SKM-1 treated with dmso at 0.1 percent for 144 hours (cell line): Measurements from ENCODE around the gene HINT2.

Experiments
- DNase-seq: peaks from one replicate; lab custom pipeline; 2025; ENCODE audit not compliant: unreplicated experiment; lab: John Stamatoyannopoulos, UW

The HINT2 gene

GRCh38 chr9:35814841-35815543 lies at the start of gene HINT2:
Gene HINT2 (minus strand): TSS chr9:35815042. CDS start chr9:35814979, 63 bp downstream.
- peak; percentile 98 for DNase-seq

DNA sequence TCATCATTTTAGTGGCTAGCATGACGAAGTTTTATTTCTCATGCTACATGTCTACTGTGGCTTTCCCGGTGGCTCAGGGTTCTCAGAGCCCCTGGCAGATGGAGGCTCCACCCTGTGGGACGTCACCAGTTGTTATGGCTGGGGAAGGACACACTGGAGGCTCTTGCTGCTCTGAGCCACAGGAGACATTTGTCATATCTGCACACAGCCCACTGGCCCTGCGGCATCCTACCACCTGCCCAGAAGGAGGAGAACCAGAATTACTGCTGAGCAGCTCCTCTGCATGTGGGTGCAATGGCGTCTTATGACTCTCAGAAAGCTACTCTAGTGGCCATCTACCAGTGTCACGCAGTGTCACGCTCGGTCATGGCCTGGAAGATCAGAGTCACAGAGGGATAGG lies 48.7 kb upstream of the HINT2 start:
- no peak for DNase-seq

GRCh38 chr9:35862328-35862727 lies 47.5 kb upstream of the HINT2 start:
- no peak for DNase-seq

DNA sequence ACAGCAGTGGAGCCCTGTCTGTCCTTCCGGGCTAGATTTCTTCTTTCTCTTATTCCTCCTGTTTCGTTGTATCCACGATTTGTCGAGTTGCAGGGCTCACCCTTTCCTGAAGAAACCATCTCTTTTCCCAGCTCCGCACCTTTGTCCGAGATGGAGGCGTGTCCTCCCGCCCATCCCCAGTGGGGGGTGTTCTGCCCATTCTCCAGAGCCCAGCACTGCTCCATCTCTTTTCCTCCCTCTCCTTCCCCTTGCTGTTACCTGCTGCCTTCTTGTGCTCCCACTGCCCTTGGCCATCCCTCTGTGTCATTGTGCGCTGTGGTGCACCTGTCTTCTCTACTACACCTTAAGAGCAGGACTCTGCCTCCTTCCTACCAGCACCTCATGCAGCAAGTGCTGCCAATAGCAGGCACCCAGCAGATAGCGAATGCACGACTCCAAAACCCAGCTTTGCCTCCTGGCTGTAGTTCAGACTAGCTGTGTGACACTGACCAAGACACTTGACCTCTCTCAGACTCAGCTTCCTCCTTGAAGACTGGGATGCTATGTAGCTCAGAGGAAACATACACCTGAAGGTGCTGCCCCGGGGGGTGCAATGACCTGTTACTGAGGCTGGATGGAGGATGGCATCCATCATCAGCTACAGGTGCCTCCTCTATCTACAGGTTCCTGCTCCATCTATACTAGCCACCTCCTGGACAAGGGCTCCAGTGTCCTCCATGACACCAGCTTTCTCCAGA lies 46.5 kb upstream of the HINT2 start:
- no peak for DNase-seq

GRCh38 chr9:35859990-35860339 lies 45.1 kb upstream of the HINT2 start:
- DNase-seq = no peak

DNA sequence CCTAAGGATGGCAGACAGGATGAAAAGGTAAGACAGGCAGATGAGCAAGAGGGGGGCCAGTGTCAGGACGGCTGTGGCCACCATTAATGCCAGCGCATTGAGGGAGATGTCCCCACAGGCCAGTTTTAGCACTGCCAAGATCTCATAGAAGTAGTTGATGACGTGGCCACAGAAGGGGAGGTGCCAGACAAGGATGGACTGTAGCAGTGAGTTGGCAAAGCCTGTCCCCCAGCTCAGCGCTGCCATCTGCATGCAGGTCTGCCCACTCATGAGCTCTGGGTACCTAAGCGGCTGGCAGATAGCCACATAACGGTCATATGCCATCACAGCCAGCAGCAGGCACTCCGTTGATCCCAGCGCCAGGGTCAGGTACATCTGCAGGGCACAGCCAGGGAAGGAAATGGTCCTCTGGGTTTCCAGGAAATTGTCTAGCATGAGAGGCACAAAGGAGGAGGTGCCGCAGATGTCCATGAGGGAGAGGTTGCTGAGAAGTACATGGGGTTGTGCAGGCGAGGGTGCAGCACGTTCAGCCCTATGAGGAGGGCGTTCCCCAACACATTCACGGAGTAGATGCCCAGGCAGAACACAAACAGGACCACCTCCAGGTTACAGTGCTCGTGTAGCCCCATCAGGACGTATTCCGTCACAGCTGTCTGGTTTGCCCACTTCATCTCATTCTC lies 44.6 kb upstream of the HINT2 start:
- DNase-seq = no peak

- DNase-seq = no peak
These were observed 43.6 kb upstream of the HINT2 start for GRCh38 chr9:35858458-35858857.

DNA sequence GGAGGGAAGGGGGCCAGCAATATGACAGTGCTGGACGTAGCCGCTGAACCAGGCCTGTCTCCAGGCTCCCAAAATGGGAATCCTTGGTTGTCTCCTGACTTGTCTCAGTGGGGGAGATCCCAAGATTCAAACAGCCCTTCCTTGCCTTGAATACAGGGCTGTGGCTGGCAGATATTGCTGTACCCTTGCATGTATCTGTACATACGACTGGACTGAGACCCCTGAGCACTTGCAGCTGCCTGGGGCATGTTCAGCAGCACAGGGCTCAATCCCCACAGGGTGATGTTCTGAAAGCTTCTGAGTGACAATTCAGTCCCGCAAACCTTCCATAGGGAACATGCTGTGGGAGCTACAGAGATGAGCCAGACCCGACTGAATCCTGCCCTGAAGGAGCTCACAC lies 42.0 kb upstream of the HINT2 start:
- DNase-seq = no peak

DNA sequence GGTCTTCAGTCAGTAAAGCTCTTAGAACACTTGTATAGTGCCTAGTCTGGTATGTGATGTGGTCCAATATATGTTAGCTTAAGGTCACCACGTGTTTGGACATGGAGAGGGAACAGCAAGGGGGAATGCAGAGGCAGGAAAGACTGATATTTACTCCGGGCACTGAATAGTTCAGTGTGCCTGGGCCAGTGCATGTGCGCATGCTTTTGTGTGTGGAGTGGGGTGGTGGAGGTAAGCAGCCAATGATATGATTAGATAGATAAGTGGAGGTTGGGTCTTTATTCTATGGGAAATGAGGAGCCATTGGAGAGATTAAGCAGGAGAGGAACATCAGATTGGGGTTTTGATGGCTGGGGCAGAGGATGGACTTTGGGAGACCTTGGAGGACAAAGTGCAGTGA lies 41.4 kb upstream of the HINT2 start:
- no peak for DNase-seq

DNA sequence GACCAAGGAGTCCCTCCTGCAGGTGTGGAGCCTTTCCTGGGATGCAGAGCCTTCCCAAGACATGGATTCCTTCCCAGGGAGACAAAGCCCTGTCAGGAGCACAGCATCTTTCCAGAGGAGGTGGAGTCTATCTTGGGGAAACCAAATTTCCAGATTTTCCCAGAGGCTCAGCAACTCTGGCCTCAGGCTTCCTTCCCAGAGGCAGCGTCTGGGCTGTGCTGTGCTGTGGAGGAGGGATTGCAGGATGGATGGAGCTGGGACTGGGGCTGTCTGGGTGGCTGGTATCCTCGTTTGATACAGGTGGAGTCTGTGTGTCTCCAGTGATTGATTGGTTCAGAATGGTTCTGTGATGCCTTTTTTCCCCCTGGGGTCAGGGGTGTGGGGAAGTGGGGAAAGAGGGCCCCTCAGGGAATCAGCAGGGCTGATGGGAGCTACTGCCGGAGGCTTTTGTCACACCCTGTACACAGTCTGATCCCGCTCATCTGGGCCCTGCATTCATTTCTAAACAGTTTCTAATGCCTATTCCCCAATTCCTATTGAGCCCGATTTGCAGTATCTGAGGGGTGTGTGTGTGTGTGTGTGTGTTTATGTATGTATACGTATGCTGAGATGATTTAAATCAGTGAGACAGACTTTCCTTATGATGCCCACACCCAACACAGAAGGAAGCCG lies 39.4 kb upstream of the HINT2 start:
- DNase-seq = no peak

DNA sequence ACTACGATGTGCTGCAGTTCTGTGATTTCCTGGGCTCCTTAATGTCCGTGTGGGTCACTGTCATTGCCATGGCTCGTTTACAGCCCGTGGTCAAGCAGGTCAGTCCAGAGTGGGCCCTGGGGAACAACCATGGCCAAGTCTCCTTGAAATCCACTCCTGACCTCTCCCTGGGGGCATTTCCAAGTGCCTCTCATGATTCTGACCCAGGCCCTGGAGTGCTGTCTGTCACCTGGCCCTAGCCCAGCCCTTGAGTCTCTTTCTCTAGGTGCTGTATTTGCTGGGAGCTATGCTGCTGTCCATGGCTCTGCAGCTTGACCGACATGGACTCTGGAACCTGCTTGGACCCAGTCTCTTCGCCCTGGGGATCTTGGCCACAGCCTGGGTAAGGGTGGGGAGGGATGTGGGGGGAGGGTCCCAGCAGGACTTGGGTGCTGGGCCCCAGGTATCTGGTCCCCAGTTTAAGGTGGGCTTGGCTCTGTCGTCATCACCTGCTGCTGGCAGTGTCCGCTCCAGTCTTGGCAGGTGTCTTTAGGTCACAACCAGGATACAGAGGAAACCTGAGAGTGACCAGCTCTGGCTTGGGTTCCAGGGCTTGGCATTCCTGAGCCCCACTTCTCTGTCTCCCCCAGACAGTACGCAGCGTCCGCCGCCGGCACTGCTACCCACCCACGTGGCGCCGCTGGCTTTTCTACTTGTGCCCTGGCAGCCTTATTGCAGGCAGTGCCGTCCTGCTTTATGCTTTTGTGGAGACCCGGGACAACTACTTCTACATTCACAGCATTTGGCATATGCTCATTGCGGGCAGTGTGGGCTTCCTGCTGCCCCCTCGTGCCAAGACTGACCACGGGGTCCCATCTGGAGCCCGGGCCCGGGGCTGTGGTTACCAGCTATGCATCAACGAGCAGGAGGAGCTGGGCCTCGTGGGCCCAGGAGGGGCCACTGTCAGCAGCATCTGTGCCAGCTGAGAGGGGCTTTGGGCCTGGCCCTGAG lies 38.3 kb upstream of the HINT2 start:
- no peak for DNase-seq

DNA sequence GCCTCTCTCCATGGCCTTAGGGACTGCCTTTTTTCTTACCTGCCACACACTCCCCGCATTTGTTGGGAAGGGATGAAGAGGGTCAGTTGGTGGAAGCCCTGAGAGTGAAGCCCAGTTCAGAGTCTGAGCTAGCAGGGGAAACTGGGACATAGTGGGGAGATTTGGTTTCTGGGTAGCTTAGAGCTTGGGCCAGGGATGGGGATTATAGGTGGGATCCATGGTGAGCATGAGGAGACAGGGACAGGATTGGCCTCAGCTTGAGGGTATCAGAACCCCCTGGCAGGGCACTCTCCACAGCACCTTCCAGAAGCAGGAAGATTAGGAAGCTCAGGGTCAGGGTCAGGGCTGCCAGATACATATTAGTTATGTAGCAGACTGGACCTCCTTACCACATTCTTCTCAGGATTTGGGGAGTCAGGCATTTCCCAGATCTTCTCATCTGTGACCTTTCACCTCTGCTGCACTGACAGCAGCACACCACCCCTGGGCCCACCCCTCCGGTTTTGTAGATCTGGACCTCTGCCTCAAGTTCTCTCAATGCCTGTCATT lies 37.5 kb upstream of the HINT2 start:
- no peak for DNase-seq

- DNase-seq = no peak
These were observed 33.1 kb upstream of the HINT2 start for GRCh38 chr9:35847792-35848572.

- no peak for DNase-seq
These were observed 31.3 kb upstream of the HINT2 start for GRCh38 chr9:35845824-35846771.

GRCh38 chr9:35844628-35845270 lies 29.9 kb upstream of the HINT2 start:
- peak; percentile 96 for DNase-seq

- no peak for DNase-seq
These were observed 28.0 kb upstream of the HINT2 start for GRCh38 chr9:35842795-35843194.

DNA sequence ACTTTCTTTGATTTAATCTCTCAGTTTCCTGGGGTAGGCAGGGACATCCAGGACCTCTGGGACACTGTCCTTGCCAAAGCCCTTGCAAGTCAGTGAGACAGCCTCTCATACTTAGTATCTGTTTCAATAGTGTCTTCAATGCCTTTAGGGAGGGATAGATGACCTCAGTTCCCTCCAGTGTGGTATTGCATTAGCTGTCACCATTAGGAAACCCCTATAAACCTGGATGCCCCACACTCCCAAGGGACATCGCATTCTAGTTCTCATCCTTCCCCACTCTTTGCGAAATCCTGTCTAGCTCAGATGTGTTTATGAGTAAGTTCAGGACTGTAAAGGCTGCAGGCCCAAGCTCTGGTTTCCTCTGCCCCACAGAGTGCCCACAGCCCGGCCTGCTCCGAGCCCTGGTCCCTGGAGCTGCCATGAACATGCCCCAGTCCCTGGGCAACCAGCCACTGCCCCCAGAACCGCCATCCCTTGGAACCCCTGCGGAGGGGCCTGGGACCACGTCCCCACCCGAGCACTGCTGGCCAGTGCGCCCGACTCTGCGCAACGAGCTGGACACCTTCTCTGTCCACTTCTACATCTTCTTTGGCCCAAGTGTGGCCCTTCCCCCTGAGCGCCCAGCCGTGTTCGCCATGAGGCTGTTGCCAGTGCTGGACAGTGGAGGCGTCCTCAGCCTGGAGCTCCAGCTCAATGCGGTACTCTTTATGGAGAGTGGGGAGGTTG lies 27.3 kb upstream of the HINT2 start:
- no peak for DNase-seq
